Measurements from ENCODE around the gene FANCF.
"Not testable (repeated sequence)": the region's sequence is repeated elsewhere in the genome, so short reads cannot be mapped to it uniquely, and the experiment has no call there.

FANCF gene, protein sequence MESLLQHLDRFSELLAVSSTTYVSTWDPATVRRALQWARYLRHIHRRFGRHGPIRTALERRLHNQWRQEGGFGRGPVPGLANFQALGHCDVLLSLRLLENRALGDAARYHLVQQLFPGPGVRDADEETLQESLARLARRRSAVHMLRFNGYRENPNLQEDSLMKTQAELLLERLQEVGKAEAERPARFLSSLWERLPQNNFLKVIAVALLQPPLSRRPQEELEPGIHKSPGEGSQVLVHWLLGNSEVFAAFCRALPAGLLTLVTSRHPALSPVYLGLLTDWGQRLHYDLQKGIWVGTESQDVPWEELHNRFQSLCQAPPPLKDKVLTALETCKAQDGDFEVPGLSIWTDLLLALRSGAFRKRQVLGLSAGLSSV

DNA sequence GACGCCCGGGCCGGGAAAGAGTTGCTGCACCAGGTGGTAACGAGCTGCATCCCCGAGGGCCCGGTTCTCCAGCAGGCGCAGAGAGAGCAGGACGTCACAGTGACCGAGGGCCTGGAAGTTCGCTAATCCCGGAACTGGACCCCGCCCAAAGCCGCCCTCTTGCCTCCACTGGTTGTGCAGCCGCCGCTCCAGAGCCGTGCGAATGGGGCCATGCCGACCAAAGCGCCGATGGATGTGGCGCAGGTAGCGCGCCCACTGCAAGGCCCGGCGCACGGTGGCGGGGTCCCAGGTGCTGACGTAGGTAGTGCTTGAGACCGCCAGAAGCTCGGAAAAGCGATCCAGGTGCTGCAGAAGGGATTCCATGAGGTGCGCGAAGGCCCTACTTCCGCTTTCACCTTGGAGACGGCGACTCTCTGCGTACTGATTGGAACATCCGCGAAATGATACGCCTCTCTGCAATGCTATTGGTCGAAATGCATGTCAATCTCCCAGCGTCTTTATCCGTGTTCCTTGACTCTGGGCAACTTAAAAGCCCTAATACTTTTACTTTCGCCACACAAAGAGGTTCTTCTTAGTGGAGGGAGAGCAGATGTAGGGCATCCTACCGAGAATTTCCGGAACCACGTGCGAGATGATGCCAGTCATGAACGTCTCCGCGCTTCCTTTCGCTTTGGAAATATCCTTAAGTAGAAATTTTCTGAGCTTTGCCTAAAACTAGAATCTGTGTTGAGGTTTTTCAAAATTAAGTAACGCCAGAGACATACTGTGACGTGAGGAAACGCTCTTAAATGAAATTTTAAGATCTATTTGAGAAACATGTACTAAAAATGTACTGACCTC is at the start of gene FANCF:
Gene FANCF, minus strand, starts transcription at position 376 of the 840 bp plus-strand sequence. Its CDS starts 13 bp downstream, at position 363.
- DNase-seq: peak; percentile 99

DNA sequence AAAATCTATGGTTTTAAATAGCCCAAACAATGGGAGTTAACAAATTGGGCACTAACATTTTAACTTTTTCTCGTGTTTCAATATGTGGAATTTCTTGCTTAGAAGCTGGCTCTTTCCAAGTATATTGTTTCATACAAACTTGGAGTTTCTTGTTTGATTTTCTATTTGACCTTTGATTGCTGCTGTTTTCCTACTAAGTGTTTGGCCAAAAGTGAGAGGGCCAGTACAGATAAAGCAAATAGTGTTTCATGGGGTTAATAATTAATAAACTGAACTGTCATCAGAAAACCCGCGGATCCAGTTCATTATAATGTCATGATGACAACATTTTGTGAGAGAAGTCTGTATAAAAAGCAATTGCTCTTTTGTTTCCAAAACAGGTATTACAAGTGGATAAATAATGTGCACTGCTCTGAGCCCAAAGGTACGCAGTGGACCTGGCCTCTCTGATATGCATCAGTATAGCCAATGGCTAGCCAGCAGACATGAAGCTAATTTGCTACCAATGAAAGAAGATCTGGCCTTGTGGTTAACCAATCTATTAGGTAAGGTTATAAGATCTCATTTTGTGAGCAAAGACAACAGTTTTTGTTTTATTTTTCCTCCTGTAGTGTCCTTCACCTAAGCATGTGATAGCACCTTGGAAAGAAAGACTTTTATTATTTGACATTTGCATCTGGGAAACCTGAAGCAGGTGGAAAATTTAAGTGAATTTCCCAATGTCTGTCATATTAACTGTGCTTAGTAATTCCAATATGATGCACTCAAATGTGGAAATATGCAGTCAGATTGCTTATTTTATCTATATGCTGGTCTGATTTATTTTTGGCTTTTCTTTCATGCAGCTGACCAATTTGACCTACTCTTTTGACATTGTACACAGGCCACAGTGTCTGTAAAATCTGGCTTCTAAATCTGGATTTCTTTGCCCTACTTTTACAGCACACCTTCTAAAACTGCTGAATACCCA is 49.1 kb upstream of the FANCF start:
- no peak for DNase-seq

DNA sequence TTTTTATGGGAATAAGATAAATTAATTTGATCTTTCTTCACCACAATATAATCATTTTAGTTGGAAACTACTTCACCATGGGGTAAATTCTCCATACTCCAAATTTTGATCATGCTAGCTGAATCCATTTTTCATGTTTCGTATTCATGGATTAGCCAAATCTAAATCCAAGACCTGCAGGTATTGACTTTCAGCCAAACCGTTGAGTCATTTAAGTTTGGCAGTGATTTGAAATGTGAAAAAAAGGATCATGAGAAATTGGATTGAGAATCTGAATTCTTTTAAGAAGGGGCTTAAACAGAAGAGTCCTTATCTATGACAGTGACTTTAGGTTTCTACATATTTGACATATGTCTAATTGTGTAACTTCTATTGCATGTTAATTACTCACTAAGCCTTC is 46.1 kb upstream of the FANCF start:
- no peak for DNase-seq

DNA sequence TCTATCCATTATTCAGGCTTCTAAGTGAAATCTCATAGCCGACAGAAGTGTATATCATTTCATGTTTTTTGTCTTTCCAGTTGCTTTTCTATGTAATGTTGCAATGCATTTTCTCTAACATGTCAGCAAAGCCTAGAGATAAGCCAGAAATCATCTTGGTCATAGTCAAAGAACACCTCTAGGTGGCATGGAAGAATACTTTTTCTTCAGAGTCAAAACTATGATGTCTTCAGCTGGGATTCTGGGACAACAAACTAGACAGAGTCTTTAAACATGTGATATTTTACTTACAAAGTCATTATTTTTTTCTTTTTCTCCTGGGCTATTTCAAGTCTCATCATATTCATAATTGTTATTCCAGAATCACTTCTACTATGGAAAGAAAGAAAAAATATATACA is 45.2 kb upstream of the FANCF start:
- peak; percentile 7 for DNase-seq

DNA sequence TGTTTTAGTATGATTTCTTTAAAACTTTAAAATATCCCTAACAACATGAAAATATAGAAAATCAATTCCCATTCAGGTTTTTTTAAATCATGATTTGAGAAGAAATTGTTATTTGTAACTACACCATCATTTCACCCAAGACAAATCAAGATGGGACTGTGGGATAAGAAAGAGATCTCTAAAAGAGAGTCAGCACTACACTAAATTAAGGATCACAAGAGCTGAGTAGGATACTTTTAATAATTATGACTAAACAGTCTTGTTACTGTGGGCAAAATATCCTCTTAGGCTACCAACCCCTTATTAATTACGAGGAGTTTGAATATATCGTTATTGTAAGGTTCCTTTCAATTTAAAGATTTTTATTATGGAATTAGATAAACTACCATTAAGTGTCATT is 43.7 kb upstream of the FANCF start:
- DNase-seq: no peak

DNA sequence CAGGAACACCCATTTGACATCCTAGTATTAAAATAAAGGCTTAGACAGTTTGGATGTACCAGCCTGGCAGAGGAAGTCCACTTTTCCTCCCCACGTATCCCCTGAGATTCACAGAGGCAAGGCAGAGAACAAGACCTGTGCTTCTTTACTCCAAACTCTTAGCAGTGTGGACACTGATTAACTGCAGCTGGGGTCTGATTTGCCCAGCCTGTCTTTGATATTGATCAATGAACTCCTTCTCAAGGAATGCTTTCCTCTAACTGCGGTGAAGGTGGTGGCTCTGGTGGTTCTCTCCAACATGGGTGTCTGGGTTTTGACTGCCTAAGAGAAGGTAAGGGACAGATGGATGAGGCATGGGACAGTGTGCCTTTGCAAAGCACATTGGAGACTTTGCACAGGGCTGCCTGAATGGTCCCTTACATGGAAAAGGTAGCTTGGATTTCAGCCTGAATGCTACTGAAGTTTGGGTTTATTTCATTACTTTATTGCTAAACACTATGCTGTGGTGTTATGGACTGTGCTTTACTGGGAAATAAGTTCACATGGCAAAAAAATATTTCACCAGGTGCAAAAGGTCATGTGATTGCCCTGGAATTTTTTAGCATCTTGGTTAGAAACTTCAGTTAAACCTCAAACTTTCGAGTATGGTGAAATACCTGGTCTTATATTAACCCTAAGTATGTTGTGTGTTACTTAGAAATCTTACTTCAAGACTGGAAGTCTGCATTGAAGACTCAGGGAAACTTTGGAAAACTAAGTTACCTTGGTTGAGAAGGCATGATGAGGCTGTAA is 42.6 kb upstream of the FANCF start:
- DNase-seq: no peak

DNA sequence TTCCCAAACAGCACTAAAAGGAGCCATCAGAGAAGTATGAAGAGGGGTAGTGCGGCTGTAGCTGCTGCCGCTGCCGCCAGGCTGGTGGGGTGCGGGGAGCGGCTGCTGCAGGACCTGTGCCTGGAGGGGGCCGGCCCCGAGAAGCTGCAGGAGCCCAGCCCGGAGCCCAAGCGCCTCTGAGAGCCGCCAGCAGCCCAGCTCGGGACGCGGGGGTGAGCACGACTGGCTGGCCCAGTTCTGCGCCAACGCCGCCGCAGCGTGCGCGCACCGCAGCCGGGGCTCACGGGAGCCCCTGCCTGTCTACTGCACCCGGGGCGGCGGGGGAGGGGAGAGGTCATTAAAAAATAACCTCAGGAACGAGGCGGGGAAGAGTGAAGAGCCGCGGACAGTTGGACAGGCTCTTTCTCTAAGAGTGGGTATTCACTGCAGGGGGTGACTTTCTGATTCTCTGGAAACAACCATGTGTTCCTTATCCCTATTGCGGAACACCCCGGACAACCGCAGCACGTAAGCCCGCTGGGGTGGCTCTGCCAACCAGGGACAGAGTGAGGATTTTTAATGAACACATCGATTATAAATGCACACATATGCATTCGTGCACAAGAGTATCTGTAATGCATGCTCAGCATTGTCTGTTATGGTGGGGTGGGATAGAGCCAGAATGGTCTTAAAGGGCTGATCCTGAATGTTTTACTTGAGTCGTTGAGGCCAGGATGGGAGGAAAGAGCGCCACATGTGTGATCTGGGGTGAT is 41.2 kb upstream of the FANCF start:
- no peak for DNase-seq

DNA sequence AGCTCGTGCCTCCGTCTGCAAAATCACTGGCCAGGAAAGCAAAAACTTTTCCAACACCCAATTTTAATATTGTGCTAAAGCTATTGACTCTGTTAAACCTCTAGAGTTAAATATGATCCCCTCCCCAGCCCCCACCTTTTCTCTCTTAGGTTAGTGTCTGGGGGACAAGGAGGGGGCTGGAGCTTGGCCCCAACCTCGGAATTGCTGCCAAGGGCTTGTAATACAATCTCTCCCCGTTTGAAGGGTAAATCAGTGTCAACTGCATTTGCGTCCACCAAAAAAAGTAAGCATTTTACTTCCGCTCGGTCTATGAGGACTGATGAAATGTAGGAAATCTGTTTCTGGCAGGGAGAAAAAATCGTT is 40.7 kb upstream of the FANCF start, which contains the start of gene GAS2:
Gene GAS2, plus strand, starts transcription at position 287 of the 363 bp plus-strand sequence. CDS start 8,259 bp downstream, outside the sequence.
- no peak for DNase-seq

DNA sequence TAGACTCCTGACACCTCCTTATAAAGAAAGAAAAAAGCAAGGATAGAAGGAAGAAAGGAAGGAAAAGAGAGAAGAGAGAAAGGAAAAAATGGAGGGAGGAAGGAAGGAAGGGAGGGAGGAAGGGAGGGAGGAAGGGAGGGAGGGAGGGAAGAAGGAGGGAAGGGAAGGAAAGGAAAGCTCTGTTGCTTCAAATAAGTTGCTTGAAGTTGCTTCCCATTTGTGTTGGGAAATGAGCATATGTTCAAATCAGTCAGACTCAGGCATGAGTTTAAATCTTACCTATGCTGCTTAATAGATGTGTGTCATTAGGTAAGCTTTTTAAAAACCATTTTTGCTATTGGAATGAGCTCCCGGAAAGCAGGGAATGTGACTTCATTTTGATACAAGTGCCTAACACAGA is 34.2 kb upstream of the FANCF start:
- DNase-seq: no peak

DNA sequence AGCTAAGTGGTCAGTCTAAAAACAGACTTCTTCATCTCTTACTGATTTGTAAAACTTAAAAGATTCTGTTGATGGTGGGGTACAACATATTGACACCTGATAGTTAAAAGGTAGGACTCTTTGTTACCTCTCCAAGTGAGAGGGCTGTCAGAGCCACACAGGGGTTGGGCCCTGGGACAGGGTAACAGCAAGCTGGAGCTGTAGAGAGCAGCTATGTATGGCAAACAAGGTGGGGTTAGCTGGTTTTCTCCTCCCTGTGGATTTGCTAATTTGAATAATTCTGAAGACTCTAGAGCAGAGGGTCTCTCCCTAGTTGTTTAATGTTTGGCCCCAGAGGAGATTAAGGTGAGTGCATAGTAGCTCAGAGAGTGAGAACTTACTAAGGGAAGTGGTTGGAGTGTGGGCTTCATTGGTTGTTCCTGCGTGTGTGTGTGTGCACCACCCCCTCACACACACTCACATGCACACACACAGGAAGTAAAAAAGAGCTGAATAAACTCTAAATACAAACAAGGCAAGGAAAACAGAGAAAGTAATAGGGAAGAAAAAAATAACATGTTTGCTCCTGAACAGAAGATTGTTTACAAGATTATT is 31.6 kb upstream of the FANCF start:
- DNase-seq: peak; percentile 8

DNA sequence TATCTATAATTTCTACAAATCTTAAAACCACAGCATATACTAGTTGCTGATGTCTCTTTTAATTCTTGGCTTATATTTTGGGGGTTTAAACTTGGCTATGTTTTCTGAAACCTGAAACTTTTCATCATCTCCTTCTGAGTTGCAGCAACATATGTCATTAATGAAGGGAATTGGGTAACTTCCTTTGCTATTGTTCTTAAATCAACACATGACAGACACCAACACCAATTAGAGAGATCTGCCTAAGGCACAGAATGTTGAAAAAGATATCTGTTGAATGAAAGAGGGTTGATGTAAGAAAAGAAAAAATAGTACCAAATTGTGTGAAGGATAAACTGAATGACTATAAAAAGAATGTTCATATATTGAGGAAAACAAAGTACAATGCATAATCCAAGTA is 30.5 kb upstream of the FANCF start:
- no peak for DNase-seq

DNA sequence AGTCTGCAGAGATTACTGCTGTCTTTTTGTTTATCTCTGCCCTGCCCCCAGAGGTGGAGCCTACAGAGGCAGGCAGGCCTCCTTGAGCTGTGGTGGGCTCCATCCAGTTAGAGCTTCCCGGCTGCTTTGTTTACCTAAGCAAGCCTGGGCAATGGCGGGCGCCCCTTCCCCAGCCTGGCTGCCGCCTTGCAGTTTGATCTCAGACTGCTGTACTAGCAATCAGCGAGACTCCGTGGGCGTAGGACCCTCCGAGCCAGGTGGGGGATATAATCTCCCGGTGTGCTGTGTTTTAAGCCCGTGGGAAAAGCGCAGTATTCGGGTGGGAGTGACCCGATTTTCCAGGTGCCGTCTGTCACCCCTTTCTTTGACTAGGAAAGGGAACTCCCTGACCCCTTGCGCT is 26.7 kb upstream of the FANCF start:
- DNase-seq: not testable (repeated sequence)

DNA sequence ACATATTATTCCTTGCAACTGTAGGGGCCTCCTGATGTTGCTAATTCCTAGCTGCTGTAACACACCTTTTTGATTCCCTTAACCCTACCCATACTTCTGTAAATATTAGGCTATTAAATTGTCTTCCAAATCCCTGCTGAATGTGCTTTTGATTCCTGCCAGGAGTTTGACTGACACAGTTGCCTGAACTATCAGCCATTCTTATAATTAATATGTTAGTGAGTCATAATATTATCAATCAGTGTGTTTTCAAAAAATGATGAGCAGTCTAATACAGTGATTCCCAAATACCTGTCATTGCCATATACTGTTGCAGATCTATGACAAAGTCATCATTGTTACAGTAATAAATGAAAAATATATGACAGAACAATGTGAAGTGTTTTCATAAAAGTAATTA is 15.9 kb upstream of the FANCF start:
- no peak for DNase-seq

DNA sequence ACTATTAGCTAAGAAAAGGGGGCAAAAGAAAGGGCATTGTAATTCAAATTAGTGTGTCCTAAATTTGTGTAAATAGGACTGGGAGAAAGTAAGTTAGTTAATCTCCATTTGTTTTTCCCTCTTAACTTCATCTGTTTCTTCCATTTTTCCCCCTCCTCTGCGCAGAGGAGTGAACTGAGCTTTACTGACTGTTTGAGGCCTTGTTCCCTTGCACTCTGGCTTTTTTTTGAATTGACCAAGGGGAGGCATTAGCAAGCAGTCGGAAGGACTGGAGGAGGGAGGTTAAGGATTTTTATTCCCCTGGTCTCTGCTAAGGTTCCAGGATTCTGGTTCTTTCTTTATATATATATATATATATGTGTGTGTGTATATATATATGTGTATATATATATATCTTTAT is 15.2 kb upstream of the FANCF start:
- DNase-seq: no peak

DNA sequence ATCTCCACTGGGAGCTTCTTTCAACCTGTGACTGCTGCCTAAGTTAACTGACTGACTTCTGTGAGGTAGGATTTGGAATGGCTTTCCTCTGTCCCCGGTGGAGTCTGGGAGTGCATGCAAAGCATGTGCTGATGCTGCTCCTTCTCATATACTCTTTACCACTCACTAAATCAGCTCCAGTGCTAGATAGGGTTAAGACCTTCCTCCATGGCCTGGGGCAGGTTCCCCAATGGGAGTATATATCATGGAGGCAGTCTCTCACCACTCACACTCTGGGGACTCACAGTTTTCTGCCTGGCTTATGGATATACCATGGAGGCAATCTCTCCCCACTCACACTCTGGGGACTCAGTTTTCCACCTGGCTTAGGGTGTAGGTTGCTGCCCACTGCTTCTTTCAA is 10.1 kb upstream of the FANCF start:
- DNase-seq: no peak

DNA sequence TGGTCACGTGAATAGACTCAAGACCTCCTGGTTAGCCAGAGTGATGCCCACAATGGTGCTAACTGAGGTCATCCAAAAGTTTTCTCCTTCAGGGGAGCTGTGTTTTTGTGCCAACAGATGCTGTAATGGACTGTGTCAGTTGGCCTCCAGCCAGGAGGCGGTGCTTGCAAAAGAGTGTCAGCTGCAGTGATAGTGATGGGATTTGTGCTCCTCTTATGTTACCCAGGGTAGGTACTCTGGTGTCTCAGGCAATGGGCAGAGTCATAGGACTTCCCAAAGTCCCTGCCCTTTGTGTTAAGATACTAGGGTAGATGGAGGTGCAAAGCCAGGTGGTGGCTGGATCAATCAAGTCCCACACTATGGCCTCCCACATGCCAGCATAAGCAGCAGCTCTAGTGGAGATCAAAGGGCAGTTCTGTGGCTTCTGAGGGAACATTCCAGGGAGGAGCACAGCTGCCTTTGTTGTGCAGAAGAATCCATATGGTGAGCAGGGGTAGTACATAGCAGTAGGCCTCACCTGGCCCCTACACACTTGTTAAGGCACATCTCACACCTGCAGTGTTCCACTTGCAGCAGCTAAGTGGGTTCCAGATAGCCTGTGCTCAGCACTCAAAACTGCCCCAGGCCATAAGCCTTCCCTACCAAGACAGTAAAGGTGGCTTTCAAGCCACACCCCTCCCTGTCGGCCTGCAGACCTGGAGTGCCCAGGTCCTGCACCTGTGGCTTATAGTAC is 9.4 kb upstream of the FANCF start:
- DNase-seq: no peak

DNA sequence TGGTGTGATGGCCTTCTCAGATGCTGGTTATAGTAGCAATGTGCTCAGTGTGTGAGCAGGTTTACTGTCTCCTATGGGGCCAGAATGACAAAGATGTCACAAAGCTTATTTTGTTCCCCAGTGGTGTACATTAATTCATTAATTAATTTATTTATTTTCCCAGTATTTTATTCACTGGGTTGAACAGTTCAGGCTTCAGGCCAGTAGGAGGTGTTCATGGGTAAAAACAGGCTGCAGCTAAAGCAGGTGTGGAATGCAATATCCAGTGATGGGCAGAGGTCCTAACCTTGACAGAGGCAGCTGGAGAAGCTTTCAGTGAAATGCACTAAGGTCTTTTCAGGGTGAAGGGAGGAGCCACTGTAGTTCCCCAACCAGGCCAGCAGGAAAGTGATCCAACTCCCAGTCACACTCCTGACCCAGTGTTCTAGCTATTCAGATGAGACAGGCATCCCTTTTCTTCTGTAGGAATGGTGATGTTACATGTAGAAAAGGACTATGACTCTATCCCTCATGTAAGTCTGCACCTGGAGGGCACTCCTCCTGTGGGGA is 7.8 kb upstream of the FANCF start:
- no peak for DNase-seq

DNA sequence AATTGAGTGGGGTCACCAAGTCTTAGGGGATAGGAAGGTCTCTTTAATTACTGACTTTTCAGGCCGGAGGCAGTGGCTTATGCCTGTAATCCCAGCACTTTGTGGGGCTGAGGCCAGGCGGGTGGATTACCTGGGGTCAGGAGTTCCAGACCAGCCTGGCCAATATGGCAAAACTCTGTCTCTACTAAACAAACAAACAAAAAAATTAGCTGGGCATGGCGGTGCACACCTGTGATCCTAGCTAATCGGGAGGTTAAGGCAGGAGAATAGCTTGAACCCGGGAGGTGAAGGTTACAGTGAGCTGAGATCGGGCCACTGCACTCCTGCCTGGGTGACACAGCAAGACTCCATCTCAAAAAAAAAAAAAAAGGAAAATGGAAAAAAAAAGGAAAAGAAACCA is 1.8 kb upstream of the FANCF start:
- no peak for DNase-seq

DNA sequence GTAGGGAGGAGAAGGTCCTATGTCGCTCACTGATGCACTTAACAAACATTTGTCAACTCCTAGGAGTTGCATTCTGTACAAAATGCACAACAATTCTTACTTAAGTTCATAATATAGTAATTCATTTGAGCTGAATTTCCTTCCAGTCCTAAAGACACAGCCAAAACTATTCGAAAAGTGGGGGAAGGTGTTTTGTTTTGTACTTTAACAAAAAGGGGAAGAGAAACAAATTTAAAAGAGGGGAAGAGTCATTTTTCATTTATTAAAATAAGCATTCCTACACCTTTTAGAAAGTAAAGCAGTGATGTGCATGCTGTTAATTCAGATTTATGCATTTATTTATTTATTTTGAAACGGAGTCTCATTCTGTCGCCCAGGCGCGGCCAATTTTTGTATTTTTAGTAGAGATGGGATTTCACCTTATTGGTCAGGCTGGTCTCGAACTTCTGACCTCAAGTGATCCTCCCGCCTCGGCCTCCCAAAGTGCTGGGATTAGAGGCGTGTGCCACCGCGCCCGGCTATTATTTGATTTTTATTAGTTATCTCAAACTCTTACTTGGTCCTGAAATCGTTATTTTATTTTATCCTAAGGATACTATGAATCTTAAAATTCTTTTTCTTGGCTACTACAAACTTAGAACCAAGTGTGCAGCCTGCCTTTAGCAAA is 1.1 kb upstream of the FANCF start:
- DNase-seq: no peak

All from CD4-positive, alpha-beta T cell treated with Interleukin-17A for 1 hour (primary cell).